UCSD-AML1 (cell line): ENCODE results near the gene TWF2.
"Not testable (repeated sequence)": the region's sequence is repeated elsewhere in the genome, so short reads cannot be mapped to it uniquely, and the experiment has no call there.

ENCODE experiments used
- DNase-seq: peaks from one replicate; lab custom pipeline; 2025; ENCODE audit not compliant: unreplicated experiment; lab: John Stamatoyannopoulos, UW

The TWF2 gene

DNA sequence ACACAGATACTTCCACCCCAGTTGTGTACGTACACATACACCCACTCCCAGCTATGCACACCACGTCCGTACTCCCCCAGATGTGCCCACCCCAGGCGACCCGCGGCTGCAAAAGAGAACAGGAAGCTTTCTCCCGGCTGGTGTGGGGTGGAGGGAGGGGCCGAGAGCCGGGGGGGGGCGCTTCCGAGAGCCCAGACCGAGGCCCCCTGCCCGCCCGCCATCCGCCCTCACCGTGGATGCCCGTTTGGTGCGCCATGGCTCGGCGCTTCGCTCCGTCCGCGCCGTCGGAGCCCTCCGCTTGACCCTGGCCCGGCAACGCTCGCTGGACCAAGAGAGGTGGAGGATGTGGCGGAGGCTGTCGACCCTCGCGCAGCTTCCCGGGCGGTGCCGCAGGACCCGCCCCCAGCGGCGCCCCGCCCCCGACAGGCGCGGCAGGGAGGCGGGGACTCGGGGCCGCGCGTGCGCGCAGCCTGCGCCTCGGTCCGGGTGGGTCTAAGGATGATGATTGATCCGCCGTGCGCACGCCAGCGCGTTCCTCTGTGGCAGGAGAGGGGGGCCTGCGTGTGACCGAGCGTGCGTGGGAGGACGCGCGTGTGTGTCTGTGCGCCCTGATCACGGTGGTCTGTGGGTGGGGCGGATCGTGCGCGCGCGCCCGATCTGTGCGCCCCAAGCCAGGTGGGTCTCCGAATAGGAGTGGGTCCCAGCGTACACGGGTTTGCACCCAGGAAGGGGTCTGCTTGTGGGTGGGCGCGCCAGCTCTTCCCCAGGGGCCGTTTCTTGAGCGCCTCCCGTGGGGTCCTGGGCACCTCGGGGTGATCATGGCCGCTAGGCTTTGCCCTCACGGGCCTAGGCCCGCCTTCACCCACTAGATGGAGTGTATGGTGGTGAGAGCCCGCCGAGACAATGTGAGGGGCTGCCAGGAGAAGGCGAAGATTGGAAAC is at the start of gene TWF2:
Gene TWF2 (minus strand): TSS at position 398 of the 941 bp plus-strand sequence. CDS start 142 bp downstream, at position 256.
- peak; percentile 90 for DNase-seq

- DNase-seq, result no peak
Measured at GRCh38 chr3:52288674-52289073, 49.7 kb upstream of the TWF2 start.

- no peak for DNase-seq
Measured at GRCh38 chr3:52286777-52287110, 47.8 kb upstream of the TWF2 start.

DNA sequence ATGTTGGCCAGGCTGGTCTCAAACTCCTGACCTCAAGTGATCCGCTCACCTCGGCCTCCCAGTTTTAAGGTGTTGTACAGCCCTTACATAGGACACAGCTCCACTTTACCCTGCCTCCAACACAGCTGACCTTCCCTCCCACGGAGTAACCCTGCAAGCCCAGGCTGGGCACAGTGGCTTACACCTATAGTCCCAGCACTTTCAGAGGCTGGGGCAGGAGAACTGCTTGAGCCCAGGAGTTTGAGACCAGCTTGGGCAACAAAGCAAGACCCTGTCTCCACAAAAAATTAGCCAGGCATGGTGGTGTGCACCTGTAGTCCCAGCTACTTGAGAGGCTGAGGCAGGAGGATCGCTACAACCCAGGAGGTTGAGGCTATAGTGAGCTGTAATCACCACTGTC is 45.1 kb upstream of the TWF2 start:
- not testable (repeated sequence) for DNase-seq

DNA sequence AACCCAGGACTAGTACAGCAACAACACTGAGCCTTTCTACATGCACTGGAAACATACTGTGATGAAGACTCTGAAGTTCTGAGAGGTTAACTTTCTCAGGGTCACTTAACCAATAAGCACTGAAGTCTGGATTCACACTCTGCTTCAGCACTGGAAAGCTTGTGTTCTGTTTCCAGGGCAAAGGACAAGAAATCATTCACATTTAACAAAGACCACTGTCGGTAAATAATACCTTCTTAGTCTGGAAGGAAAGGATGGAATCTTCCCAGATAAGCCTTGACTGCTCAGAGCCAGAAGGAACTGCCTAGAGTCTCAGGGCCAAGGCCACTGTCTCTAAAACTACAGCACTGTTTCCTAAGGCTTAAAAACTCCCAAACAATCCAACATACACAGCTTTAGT is 44.3 kb upstream of the TWF2 start:
- no peak for DNase-seq

DNA sequence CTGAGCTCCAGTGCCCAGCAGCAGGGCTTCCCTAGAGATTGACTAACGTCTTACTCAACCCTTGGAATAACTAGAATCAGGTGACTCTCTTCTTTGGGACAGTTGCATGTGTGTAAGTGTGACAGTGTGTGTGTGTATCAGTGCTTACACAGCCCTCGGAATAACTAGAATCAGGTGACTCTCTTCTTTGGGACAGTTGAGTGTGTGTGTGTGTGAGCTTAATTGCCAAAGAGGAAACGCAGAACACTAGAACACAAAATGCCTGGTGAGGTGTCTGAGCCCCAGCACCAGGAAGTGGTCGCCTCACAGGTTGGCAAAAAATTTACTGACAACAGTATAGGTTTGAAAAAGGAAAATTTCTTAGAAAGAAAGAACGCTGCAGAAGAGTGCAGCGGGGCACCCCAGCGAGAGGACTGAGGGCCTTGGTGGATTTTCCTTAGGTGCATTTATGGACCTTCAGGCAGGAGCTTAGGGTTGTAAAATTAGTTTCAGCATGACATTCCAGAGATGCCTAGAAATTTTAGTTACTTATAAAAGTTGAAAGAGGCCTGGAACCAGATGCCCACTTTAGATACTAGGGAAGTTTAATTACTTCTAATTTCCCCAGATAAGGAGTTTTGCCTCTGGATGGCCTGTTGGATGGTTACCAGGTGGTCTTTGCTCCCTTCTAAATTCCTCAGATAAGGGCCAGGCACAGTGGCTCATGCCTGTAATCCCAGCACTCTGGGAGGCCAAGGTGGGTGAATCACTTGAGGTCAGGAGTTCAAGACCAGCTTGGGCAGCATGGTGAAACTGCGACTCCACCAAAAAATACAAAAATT is 43.2 kb upstream of the TWF2 start:
- no peak for DNase-seq

GRCh38 chr3:52280050-52280461 is 41.1 kb upstream of the TWF2 start:
- no peak for DNase-seq

- DNase-seq, result no peak
Measured at GRCh38 chr3:52279596-52279995, 40.6 kb upstream of the TWF2 start.

DNA sequence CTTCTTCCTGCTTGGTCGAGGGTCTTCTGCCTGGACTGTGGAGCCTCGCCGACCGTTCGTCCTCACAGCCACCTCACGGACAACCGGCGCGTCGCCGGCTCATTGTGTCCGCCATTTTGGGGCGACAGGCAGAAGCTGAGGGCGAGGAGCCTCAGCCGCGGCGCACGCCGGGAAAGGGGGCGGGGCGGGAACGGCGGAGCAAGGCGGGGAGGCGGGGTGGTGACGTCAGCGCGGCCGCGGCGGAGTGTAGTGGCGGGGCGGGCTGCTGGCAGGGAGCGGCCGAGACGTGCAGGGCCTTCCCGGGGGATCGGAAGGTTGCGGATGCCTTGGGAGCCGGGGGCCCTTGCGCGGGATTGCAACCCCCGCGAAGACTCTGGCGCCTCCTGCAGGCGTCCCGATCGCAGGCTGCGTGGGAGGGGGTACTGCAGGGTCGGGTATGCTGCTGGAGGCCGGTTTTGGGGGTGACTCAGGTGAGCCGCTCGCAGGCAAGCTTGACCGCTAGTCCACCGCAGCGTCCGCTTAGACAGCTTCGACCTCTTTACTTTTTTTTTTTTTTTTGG is 39.6 kb upstream of the TWF2 start, which contains the start of gene WDR82:
Gene WDR82 (minus strand): TSS at position 140 of the 560 bp plus-strand sequence. CDS start 288 bp downstream, outside the sequence.
- DNase-seq, result peak; percentile 96

GRCh38 chr3:52277972-52278509 is 39.1 kb upstream of the TWF2 start:
- DNase-seq, result no peak

GRCh38 chr3:52277071-52277964 is 38.4 kb upstream of the TWF2 start:
- peak; percentile 68 for DNase-seq

- not testable (repeated sequence) for DNase-seq
Measured at GRCh38 chr3:52274781-52275180, 35.8 kb upstream of the TWF2 start.

- DNase-seq, result no peak
Measured at GRCh38 chr3:52272831-52273230, 33.9 kb upstream of the TWF2 start.

GRCh38 chr3:52272172-52272571 is 33.2 kb upstream of the TWF2 start:
- DNase-seq, result not testable (repeated sequence)

DNA sequence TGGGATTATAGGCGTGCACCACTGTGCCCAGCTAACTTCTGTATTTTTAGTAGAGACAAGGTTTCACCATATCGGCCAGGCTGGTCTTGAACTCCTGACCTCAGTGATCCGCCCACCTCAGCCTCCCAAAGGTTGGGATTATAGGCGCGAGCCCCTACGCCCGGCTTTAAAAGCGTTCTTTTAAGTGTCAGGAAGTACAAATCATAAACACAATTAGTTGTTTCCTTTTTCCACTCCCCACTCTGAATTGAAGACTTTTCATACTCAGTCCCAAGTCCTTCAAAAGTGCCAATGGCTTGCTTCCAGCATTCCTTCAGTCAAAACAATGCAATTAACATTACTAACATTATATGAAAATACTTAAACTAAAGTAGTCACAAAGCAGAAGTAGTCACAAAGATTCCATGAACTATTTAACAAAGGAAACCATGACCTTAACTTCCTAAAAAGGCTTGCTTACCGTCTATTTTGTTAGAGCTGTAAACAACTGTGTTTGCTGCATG is 31.3 kb upstream of the TWF2 start:
- no peak for DNase-seq

GRCh38 chr3:52269776-52270175 is 30.8 kb upstream of the TWF2 start:
- DNase-seq, result no peak

DNA sequence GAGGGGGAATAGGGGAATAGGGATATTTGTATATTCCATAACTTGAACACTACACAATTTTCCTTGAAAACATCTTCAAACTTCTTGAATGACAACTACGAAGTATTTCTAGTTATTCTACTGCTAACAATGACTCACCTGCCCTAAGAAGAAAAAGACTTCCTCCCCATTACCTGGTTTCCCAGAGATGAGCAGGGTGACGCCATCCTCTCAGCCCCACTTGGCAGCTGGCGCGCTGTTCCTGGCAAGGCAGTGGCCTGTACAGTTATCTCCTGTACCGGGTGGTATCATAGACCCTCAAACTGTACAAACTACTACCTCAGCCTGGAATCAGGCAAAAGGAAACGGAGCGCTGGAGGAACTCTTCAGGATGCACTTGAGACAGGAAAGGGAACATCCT is 29.1 kb upstream of the TWF2 start:
- DNase-seq, result no peak

DNA sequence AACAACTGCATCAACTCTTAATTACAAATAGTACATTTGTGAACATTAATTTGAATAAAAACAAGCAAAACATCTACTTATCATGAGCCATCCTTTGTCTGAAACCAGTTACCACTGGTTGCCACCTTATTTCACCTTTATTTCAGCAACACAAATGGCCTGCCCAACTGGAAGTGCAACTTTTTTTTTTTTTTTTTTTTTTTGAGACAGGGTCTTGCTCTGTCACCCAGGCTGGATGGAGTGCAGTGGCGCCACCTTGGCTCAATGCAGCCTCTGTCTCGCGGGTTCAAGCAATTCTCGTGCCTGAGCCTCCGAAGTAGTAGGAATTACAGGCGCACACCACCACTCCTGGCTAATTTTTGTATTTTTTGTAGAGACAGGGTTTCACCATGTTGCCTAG is 26.4 kb upstream of the TWF2 start:
- DNase-seq, result no peak

GRCh38 chr3:52262447-52262846 is 23.5 kb upstream of the TWF2 start:
- DNase-seq, result no peak

GRCh38 chr3:52259448-52259847 is 20.5 kb upstream of the TWF2 start:
- no peak for DNase-seq
